ENCODE measurements around the gene FTH1.
"Not testable (repeated sequence)": the region's sequence is repeated elsewhere in the genome, so short reads cannot be mapped to it uniquely, and the experiment has no call there.

The FTH1 gene

DNA sequence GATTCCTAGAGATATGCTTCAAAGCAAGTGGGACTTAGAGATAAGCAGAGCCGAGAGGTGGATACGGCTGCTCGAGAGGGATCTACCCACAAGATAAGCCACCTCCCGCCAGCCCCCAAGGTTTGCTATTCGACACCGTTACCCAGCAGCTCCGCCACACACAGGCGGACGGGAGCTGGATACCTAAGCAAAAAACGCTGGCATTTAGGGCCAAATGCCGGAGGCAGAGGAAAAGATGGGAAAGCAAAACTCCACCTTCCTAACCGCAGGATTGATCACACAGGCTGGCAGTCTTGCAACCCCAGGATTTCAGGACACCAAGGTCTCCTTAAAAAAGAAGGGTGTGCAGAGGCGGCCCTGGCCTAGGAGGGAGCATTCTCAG, 709 bp downstream of the FTH1 start:
- H3K4me3 ChIP-seq (ENCODE audit: low read length) = peak overlapping the region; percentile 99
- DNase-seq (ENCODE audit: low read depth, low spot score) = no peak

DNA sequence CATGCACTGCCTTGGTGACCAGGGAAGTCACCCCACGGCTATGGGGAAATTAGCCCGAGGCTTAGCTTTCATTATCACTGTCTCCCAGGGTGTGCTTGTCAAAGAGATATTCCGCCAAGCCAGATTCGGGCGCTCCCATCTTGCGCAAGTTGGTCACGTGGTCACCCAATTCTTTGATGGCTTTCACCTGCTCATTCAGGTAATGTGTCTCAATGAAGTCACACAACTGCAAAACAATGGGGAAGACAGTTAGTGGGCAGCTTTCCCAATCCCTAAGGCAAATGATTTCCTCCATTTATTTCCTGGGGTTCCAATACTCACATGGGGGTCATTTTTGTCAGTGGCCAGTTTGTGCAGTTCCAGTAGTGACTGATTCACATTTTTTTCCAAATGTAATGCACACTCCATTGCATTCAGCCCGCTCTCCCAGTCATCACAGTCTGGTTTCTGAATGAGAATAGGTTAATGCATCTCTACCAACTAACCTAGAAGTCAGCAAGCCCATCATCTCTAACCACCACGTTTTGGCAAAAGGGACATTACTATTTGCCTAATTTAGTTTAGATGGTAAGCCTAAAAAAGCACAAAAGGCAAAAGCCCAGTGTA, 2.7 kb downstream of the FTH1 start:
- not testable (repeated sequence) for H3K4me3 ChIP-seq (ENCODE audit: low read length)

DNA sequence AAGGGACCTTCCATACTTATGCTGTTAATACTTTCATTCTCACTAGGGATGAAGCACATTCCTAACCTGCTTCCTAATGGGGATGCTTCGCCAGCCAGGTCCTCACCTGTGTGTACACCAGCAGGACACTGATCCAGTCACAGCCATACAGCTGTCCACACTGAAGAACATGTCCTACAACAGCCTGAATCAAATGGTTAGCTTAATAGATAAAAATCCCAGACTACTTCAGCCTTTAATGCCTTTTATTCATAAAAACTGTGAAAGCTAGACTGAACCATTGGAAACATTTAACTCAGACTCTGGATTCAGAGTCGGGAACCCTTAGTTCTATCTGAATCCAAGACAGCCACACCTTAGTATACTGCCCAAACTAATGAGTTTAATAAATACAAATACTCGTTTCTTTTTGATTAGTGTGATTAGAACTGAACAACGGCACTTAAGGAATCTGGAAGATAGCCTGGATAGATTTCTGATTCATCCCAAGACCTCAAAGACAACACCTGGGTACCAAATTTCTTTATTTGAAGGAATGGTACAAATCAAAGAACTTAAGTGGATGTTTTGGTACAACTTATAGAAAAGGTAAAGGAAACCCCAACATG, 3.3 kb downstream of the FTH1 start:
- H3K4me3 ChIP-seq (ENCODE audit: low read length) = no peak overlapping the region
- DNase-seq (ENCODE audit: low read depth, low spot score) = no peak

More for the DNA sequence above, 2.7 kb downstream of the FTH1 start:
- not testable (repeated sequence) for DNase-seq (ENCODE audit: low read depth, low spot score)

DNA sequence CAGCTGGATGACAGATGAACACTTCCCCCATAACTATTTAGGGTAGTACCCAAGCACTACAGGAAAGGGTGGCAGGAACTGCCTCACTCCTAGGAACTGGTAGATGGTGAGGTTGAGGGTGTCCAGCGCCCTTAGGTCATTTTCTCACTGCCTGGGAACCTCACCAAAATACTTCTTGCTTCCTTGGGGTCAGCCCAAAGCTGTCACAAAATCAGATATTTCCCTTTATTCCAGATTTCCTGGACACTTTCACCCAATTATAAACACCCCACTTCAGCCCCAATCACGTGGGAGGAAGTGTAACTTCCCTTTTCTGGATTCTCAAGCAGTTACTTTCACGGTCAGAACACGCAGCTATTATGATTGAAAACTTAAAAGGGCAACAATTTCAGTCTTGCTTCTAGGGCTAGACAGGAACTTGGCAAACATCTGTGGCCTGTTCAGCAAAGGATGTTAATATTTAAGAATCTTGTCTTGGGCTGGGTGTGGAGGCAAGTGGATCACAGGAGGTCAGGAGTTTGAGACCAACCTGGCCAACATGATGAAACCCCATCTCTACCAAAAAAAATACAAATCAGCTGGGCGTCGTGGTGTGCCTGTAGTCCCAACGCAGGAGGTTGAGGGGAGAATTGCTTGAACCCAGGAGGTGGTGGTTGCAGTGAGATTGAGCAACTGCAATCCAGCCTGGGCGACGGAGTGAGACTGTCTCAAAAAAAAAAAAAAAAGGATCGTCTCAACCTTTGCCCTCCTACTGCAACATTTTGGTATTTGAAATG, 4.0 kb downstream of the FTH1 start:
- H3K4me3 ChIP-seq (ENCODE audit: low read length) = no peak overlapping the region
- no peak for DNase-seq (ENCODE audit: low read depth, low spot score)

DNA sequence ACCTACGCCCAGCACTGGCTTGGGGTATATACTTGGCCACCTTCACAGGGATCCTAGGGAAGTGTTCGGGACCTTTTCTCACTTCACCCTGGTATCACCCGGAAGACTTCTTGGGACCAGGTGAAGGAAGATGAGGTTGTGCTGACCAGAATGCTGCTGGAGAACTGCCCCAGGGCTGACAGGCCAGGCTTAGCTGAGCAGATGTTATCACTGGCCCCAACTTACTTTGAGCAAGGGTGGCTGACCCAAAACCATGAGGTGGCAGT, 4.5 kb downstream of the FTH1 start:
- H3K4me3 ChIP-seq (ENCODE audit: low read length) = no peak overlapping the region
- DNase-seq (ENCODE audit: low read depth, low spot score) = no peak

DNA sequence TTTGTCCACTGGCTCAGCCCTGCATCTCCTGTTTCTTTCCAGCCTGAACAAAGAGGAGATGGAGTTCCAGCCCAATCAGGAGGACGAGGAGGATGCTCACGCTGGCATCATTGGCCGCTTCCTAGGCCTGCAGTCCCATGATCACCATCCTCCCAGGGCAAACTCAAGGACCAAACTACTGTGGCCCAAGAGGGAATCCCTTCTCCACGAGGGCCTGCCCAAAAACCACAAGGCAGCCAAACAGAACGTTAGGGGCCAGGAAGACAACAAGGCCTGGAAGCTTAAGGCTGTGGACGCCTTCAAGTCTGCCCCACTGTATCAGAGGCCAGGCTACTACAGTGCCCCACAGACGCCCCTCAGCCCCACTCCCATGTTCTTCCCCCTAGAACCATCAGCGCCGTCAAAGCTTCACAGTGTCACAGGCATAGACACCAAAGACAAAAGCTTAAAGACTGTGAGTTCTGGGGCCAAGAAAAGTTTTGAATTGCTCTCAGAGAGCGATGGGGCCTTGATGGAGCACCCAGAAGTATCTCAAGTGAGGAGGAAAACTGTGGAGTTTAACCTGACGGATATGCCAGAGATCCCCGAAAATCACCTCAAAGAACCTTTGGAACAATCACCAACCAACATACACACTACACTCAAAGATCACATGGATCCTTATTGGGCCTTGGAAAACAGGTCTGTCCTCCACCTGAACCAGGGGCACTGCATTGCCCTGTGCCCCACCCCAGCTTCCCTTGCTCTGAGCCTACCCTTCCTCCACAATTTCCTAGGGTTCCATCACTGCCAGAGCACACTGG, 5.0 kb downstream of the FTH1 start:
- no peak for DNase-seq (ENCODE audit: low read depth, low spot score)
- no peak overlapping the region for H3K4me3 ChIP-seq (ENCODE audit: low read length)

DNA sequence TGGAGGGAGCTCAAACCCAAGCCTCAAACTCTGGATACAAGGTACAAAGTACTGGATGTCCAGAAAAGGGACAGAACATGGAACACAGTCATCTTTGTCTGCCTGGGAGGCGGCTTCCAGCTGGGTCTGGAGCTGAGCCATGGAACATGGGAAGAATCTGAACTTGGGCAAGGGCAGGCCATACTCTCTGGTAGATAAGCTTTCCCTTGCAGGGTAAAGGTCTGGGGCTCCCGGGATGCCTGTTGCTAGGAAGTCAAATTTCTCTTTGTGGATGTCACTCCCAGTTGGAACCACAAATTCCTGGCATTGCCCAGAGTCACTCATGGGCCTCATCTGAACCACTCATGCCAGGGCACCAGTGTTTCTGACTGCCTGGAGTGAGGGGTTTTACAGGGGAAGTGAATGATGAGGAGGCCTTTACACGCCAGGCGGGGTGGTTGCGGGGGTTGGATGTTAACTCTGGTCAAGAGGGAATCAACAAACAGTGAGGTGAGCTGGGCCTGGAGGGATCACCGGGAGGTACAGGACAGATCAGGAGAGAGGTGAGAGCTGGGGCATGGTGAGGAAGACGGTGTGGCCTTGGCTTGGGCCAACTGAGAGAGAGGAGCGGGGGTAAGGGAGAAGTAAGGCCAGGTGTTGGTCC, 5.7 kb downstream of the FTH1 start:
- DNase-seq (ENCODE audit: low read depth, low spot score) = no peak

DNA sequence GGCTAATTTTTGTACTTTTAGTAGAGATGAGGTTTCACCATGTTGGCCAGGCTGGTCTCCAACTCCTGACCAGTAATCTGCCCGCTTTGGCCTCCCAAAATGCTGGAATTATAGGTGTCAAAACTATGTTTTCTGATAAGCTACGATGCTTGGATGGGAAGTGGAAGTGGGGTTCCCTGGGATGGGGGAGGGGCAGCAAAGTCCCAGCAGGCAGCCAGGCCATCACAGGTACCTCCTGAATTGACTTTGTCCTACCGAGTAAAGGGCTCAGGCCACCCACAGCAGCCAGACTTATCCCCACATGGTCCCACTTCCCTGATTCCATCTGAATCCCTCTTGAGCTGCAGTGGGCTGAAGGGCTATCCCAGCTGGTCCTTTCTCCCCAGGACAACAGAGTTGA, 6.9 kb downstream of the FTH1 start:
- DNase-seq (ENCODE audit: low read depth, low spot score) = no peak
- no peak overlapping the region for H3K4me3 ChIP-seq (ENCODE audit: low read length)

More for the DNA sequence above, 5.7 kb downstream of the FTH1 start:
- H3K4me3 ChIP-seq (ENCODE audit: low read length) = no peak overlapping the region

DNA sequence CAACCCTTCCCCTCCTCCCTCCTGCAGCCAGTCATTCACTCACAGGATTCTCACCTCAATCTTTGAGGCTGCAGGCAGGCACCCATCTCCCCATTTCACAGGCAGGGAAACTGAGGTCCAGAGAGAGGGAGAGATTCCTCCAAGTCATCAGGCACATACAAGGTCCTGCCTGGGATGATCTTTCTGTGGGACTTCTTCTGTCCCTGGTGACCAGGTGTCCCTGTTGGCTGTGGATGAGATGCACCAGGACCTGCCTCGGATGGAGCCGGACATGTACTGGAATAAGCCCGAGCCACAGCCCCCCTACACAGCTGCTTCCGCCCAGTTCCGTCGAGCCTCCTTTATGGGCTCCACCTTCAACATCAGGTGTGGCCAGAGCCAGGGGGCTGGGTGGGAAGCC, 7.8 kb downstream of the FTH1 start:
- no peak for DNase-seq (ENCODE audit: low read depth, low spot score)
- H3K4me3 ChIP-seq (ENCODE audit: low read length) = no peak overlapping the region

DNA sequence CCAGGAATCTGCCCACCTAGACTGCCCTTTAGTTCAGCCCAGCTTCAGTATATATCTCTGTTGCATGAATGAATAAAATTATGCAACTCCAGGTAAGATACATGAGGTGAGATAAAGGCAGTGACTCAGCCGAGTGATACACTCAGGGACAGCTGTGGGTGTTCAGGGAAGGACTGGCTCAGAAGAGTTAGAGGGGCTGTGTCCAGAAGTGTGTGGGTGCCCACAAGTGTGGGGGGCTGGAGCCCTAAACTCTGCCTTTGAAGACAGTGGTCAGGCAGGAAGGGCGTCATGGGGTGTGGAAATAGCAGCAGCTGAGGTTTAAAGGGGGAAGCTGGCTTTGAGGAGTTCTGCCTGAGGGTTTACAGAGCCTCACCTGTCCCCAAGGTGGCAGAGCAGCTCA, 8.3 kb downstream of the FTH1 start:
- DNase-seq (ENCODE audit: low read depth, low spot score) = no peak
- H3K4me3 ChIP-seq (ENCODE audit: low read length) = no peak overlapping the region

DNA sequence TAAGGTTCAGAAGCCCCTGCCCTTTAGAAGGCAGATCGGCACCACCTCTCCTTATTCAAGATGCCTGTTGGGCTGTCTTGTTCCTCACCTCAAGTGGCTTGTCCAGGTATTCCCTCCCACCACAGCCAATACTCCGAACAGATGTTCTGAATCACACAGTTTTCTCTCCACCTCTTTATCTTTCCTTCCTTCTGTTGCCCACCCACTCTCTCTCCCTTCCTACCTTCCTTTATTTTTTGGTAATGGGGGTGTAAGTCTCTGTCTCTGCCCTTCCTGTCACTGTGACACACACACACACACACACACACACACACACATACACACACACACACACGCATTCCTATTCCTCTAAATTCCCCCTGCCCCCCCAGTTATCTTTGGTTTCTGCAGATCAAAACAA, 8.8 kb downstream of the FTH1 start:
- no peak for DNase-seq (ENCODE audit: low read depth, low spot score)
- H3K4me3 ChIP-seq (ENCODE audit: low read length) = no peak overlapping the region

DNA sequence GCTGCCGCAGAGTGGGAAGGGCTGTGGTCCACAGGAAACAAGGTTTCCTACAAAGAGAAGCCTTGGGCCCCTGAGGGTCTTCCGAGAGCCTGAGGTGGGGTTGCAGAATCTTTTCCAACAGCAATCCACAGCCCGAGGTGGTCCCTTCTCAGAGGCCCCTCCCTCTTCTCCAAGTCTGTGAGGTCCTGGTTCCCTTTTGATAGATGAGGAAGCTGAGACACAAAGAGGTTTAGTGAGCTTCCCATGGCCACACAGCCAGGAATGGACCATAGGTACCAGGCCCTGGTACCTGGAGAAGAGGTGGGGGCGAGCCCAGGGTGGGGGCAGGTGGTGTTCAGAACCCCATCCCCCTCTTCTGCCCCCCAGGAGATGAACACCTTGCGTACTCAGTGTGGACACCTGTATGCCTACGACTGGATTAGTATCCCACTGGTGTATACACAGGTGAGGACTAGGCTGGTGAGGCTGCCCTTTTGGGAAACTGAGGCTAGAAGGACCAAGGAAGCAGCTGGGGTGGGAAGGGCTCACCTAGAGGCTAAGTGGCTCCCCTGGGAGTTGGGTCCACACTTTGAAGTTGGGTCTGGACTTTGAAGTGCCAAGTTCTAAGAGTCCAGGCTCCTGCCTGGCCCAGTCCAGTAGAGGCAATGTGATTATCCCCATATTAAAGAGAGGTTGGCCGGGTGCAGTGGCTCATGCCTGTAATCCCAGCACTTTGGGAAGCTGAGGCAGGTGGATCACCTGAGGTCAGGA, 10.2 kb downstream of the FTH1 start:
- no peak overlapping the region for H3K4me3 ChIP-seq (ENCODE audit: low read length)
- no peak for DNase-seq (ENCODE audit: low read depth, low spot score)

DNA sequence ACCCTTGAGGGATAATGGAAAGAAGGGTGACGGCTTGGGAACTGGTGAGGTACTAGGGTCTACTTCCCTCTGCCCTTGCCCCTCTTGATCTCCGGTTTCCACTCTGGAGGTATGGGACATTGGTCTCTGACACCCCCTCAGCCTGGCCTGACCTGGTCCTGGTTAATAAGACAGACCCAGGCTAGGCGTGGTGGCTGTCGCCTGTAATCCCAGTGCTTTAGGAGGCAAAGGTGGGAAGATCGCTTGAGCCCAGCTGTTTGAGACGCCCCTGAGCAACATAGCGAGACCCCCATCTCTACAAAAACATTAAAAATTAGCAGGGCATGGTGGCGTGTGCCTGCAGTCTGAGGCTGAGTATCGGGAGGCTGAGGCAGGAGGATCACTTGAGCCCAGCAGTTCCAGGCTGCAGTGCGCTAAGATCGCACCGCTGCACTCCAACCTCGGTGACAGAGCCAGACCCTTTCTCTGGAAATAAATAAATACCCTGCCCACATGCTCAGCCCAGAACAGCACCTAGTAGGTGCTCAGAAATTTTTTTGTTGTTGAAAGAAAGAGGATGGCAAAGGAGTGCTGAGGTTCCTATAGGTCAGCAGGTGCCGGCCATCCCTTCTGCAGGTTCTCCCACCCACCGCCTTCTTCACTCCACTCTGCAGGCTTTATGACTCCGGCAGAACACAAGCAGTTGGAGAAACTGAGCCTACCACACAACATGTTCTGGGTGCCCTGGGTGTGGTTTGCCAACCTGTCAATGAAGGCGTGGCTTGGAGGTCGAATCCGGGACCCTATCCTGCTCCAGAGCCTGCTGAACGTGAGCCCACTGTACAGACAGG, 11.0 kb downstream of the FTH1 start:
- DNase-seq (ENCODE audit: low read depth, low spot score) = no peak
- no peak overlapping the region for H3K4me3 ChIP-seq (ENCODE audit: low read length)

DNA sequence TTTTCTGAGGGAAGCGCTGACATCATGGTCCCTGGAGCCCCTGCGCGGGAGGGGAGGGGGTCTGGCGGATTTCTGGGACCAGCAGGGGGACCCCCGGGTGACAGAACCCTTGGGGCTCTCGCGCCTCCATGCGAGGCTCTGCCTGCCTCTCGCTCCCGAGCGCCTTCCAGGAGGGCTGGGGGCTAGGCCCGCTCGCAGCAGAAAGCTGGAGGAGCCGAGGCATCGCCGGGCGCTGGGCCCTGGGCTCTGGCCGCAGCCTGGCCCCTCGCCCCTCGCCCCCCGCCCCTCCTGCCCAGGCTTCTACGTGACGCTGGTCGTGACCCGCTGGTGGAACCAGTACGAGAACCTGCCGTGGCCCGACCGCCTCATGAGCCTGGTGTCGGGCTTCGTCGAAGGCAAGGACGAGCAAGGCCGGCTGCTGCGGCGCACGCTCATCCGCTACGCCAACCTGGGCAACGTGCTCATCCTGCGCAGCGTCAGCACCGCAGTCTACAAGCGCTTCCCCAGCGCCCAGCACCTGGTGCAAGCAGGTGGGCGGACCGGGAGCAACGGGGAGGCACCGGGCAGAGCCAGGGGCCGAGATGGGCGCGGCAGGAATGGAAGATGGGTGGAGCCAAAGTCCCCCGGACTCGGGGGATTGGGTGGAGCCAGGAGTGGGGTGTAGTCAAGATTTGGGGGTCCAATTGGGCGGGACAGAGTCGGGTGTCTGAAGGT, 11.9 kb downstream of the FTH1 start:
- no peak for DNase-seq (ENCODE audit: low read depth, low spot score)
- H3K4me3 ChIP-seq (ENCODE audit: low read length) = no peak overlapping the region

DNA sequence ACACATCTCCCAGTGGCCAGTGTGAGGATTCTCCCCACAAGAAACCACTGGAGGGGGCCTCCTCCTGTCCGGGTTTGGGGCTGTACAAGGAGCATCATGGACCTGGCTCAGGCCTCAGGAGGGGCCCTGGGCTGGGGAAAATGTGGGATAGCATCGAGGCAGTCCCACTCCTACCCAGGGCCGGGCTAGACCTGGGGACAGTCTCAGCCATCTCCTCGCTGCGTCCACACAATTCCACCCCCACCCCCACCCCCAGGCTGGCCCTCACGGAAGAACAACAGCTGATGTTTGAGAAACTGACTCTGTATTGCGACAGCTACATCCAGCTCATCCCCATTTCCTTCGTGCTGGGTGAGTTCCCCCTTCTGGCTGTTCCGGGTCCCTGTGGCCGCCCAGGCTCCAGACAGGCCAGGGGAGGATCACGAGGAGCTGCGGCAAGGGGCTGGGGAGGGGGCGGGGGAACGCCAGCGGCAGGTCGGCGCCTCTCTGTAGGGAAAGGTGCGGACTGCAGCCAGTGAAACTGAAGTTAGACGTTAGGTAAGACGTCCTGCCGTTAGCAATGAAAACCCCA, 12.5 kb downstream of the FTH1 start:
- no peak for DNase-seq (ENCODE audit: low read depth, low spot score)
- H3K4me3 ChIP-seq (ENCODE audit: low read length) = no peak overlapping the region

DNA sequence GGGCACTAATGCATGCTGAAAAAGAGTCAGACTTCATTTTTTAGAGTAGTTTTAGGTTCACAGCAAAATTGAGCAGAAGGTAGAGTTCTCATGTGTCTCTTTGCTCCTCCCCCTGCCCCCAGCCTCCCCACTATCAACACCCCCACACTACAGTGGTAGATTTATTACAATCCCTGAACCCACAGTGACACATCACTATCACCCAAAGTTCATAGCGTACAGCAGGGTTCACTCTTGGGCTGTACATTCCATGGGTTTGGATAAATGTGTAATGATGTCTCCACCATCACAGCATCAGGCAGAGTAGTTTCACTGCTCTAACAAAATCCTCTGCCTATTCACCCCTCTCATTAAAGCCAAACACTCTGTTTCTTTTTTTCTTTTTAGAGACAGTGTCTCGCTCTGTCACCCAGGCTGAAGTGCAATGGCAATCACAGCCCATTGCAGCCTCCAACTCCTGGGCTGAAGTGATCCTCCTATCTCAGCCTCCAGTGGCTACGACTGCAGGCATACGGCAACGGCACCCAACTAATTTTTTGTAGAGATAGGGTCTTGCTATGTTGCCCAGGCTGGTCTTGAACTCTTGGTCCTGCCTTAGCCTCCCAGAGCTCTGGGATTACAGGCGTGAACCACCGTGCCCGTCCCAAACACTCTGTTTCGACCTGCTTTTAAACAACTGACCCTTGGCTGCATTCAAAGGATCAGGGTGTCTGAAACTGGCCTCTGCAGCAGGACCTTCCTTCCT, 13.2 kb downstream of the FTH1 start:
- H3K4me3 ChIP-seq (ENCODE audit: low read length) = no peak overlapping the region
- DNase-seq (ENCODE audit: low read depth, low spot score) = no peak

DNA sequence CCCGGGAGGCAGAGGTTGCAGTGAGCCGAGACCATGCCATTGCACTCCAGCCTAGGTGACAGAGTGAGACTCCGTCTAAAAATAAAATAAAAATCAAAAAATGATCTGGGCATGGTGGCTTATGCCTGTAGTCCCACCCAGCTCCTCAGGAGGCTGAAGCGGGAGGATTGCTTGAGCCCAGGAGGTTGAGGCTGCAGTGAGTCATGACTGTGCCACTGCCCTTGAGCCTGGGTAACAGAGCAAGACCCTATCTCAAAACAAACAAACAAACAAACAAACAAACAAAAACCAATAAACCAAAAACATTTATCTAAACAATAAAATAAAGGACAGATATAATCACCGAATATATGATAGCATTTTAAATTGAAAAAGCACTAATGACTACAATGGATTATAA, 13.8 kb downstream of the FTH1 start:
- not testable (repeated sequence) for H3K4me3 ChIP-seq (ENCODE audit: low read length); DNase-seq (ENCODE audit: low read depth, low spot score)

All from Jurkat, Clone E6-1 (cell line).